Brain microvascular endothelial cell (primary cell): Measurements from ENCODE around the gene TSPAN15.
"Not testable (repeated sequence)": the region's sequence is repeated elsewhere in the genome, so short reads cannot be mapped to it uniquely, and the experiment has no call there.

Experiments used
- DNase-seq: peaks from one replicate; pipeline ENCODE4 v3.0.0-alpha.2; 2020
- H3K27ac ChIP-seq: fragments of 250-450 bp; sonication (Bioruptor Pico); 2 replicates; pipeline ENCODE4 v1.5.1; 2020; ENCODE audit warnings: mild to moderate bottlenecking, moderate library complexity
- H3K27me3 ChIP-seq: fragments of 250-450 bp; sonication (Bioruptor Pico); replicated peaks from 2 replicates; pipeline ENCODE4 v1.5.1; 2020; ENCODE audit warnings: mild to moderate bottlenecking
- H3K36me3 ChIP-seq: fragments of 250-450 bp; sonication (Bioruptor Pico); replicated peaks from 2 replicates; pipeline ENCODE4 v1.5.1; 2020; ENCODE audit warnings: mild to moderate bottlenecking
- H3K4me3 ChIP-seq: 2 replicates; pipeline ENCODE4 v1.5.1; 2011; ENCODE audit warnings: low read depth, mild to moderate bottlenecking, control low read depth, low read length, moderate library complexity
- CTCF ChIP-seq: IDR thresholded peaks from 2 replicates; pipeline ENCODE4 v1.5.1; 2011; ENCODE audit warnings: low read depth, mild to moderate bottlenecking, moderate library complexity, low read length, control low read depth, inconsistent platforms; ENCODE audit errors: missing control alignments
- in situ Hi-C: cut with HindIII; loops from 2 replicates; pipeline ENCODE4 v1.10.0; 2017; ENCODE audit warnings: low sequenced_read_pairs, low pct_ligation_motif_present

TSPAN15 gene

GRCh38 chr10:69481811-69482524 is 30.7 kb downstream of the TSPAN15 start:
- no peak for DNase-seq
- H3K27me3 ChIP-seq, result no peaks in the 10 kb centered on the region

GRCh38 chr10:69483963-69484362 is 32.7 kb downstream of the TSPAN15 start:
- no peaks in the 10 kb centered on the region for H3K27me3 ChIP-seq
- in situ Hi-C loops, result no loop called here
- no peak overlapping the region for H3K27ac ChIP-seq
- no peak overlapping the region for H3K4me3 ChIP-seq
- no peak for DNase-seq
- TF ChIP-seq CTCF, result no peak
- no peaks in the 10 kb centered on the region for H3K36me3 ChIP-seq

More at GRCh38 chr10:69481811-69482524, 30.7 kb downstream of the TSPAN15 start:
- no peaks in the 10 kb centered on the region for H3K36me3 ChIP-seq
- no peak overlapping the region for H3K27ac ChIP-seq
- no peak for TF ChIP-seq CTCF
- no peak overlapping the region for H3K4me3 ChIP-seq
- in situ Hi-C loops, result no loop called here

GRCh38 chr10:69484736-69485135 is 33.5 kb downstream of the TSPAN15 start:
- no peak overlapping the region for H3K27ac ChIP-seq
- no peak for DNase-seq
- no peaks in the 10 kb centered on the region for H3K27me3 ChIP-seq
- H3K4me3 ChIP-seq, result no peak overlapping the region
- TF ChIP-seq CTCF, result no peak
- H3K36me3 ChIP-seq, result no peaks in the 10 kb centered on the region
- in situ Hi-C loops, result no loop called here

DNA sequence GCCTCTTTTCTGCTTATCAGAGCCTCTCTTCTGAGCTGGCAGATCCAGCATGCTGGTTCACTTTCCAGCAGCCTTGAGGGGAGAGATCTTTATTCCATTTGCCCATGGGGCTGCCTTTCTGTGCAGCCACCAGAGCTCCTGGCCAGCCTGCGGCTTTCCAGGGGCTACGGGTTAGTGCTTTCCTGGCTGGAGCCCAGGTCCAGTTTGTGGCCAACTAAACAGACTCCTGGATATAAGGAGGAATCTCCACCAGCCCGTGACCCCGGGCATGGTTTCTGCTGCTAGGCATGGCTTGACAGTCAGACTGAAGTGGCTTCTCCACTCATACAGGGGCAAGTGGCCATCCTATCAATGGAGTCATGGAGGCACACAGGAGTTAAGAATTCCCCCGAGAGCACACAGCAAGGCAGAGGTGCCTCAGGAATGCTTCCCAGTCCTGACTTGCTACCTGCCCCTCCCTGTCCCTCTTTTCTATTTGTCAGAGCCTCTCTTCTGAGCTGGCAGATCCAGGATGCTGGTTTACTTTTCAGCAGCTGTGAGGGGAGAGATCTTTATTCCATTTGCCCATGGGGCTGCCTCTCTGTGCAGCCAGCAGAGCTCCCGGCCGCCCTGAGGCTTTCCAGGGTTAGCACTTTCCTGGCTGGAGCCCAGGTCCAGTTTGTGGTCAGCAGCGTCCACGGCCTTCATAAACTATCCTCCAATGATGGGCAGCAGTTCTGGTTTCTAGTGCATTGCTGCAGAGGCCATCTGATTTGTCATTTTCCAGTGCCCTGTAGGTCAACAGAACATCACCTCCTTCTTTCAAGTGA is 35.9 kb downstream of the TSPAN15 start:
- Histone ChIP-seq H3K27me3 (no peaks in the 10 kb centered on the region), H3K27ac (no peak overlapping the region), H3K4me3 (no peak overlapping the region), H3K36me3 (no peaks in the 10 kb centered on the region)
- in situ Hi-C loops, result no loop called here
- no peak for DNase-seq
- no peak for TF ChIP-seq CTCF

- H3K4me3 ChIP-seq, H3K27me3 ChIP-seq, H3K36me3 ChIP-seq, DNase-seq, H3K27ac ChIP-seq, in situ Hi-C loops: not testable (repeated sequence)
Measured at GRCh38 chr10:69488149-69488844, 37.0 kb downstream of the TSPAN15 start.

- H3K36me3 ChIP-seq, H3K27me3 ChIP-seq, H3K4me3 ChIP-seq, in situ Hi-C loops, DNase-seq, H3K27ac ChIP-seq: not testable (repeated sequence)
Measured at GRCh38 chr10:69488856-69489255, 37.6 kb downstream of the TSPAN15 start.
